K562 (cell line): ENCODE data around the gene ELAVL3. TPM values are rescaled to one million over a fixed set of nuclear protein-coding genes. Genes with fewer than 3 reads are reported as not detected.

Experiments used
- FOXK2 ChIP-seq, 2 experiments: fragments of 450-650 bp; IDR thresholded peaks in 1 of 2; conservative IDR thresholded peaks in 1 of 2; 2 replicates each; pipeline ENCODE4 v1.6.1; 2016; ENCODE audit warnings: low read depth in 2 of 2, mild to moderate bottlenecking in 1 of 2
- JUND ChIP-seq, 2 experiments: IDR thresholded peaks; 2 replicates in 1 of 2; 3 replicates in 1 of 2; pipeline ENCODE4 v1.6.1; 2011; ENCODE audit warnings: borderline replicate concordance in 2 of 2, low read depth in 2 of 2, low read length in 2 of 2, improper control_type of control experiment in 1 of 2, missing biosample characterization in 1 of 2, missing genetic modification characterization in 1 of 2, missing genetic modification reagents in 1 of 2
- MBD2 ChIP-seq: sonication (generic); IDR thresholded peaks from 2 replicates; pipeline ENCODE4 v1.6.1; 2016; ENCODE audit warnings: low read depth, borderline replicate concordance
- NFE2L1 ChIP-seq: fragments of 450-650 bp; IDR thresholded peaks from 2 replicates; pipeline ENCODE4 v1.6.1; 2016; ENCODE audit warnings: missing genetic modification characterization, low read depth, mild to moderate bottlenecking, missing compliant biosample characterization, moderate library complexity, borderline replicate concordance
- NR2F6 ChIP-seq: fragments of 450-650 bp; formaldehyde crosslinking; IDR thresholded peaks from 2 replicates; pipeline ENCODE4 v1.4.0; 2020; ENCODE audit warnings: mild to moderate bottlenecking
- RBM15 ChIP-seq: fragments of 200-400 bp; formaldehyde crosslinking; IDR thresholded peaks from 2 replicates; pipeline ENCODE4 v1.6.1; 2018; ENCODE audit warnings: mild to moderate bottlenecking, low read length, moderate library complexity; ENCODE audit not compliant: insufficient read depth
- RBM39 ChIP-seq: fragments of 200-400 bp; formaldehyde crosslinking; optimal IDR thresholded peaks from 2 replicates; pipeline ENCODE3; 2018; ENCODE audit warnings: low read depth, low read length
- SREBF1 ChIP-seq: fragments of 150-350 bp; IDR thresholded peaks from 2 replicates; pipeline ENCODE4 v1.6.1; 2014; ENCODE audit warnings: antibody characterized with exemption, low read depth, low read length, borderline replicate concordance
- SRSF9 ChIP-seq: fragments of 200-400 bp; formaldehyde crosslinking; IDR thresholded peaks from 2 replicates; pipeline ENCODE4 v1.6.1; 2017; ENCODE audit warnings: low read depth, low read length, borderline replicate concordance
- SUPT5H ChIP-seq: fragments of 450-650 bp; IDR thresholded peaks from 2 replicates; pipeline ENCODE4 v1.6.1; 2016
- TAF7 ChIP-seq: fragments of 450-650 bp; IDR thresholded peaks from 2 replicates; pipeline ENCODE4 v1.6.1; 2016; ENCODE audit warnings: missing genetic modification characterization, missing compliant biosample characterization
- XRCC3 ChIP-seq: fragments of 450-650 bp; IDR thresholded peaks from 2 replicates; pipeline ENCODE4 v1.6.1; 2017; ENCODE audit warnings: mild to moderate bottlenecking, moderate library complexity
- polyA plus RNA-seq, 8 experiments: library from polyadenylated mRNA; depleted of rRNA in 4 of 8; stranded (reverse) in 5 of 8; unstranded in 3 of 8; fragments of >200 nt; fragmentation: Nextera tagmentation in 2 of 8; fragmentation: Illumina TruSeq in 1 of 8; extraction: Ambion mirVana in 2 of 8; extraction: Trizol in 1 of 8; gene quantifications; 2 replicates each; pipeline versions ENCODE4 v1.2.1 to v1.2.3, GENCODE V29; 2011 to 2014; ENCODE audit warnings: inconsistent platforms in 1 of 8, missing spikeins in 1 of 8
- total RNA-seq, 7 experiments: library from RNA; depleted of rRNA in 6 of 7; stranded (reverse); fragments of >200 nt in 6 of 7; fragmentation: Illumina TruSeq in 2 of 7; extraction: Trizol in 2 of 7; gene quantifications; 2 replicates each; pipeline versions ENCODE4 v1.2.1 to v1.2.3, GENCODE V29; 2011 to 2021; ENCODE audit warnings: low replicate concordance in 1 of 7
- TF ChIP-seq, protein P1 (sequence below): fragments of 450-650 bp; formaldehyde crosslinking; IDR thresholded peaks from 2 replicates; pipeline ENCODE4 v1.4.0; 2022; ENCODE audit warnings: missing genetic modification characterization
- TF ChIP-seq, protein P2 (sequence below): fragments of 450-650 bp; formaldehyde crosslinking; IDR thresholded peaks from 2 replicates; pipeline ENCODE4 v1.4.0; 2022; ENCODE audit warnings: missing genetic modification characterization
- TF ChIP-seq, protein P3 (sequence below), 2 experiments: fragments of 450-650 bp in 1 of 2; sonication (generic) in 1 of 2; formaldehyde crosslinking in 1 of 2; IDR thresholded peaks in 1 of 2; conservative IDR thresholded peaks in 1 of 2; 2 replicates each; pipeline versions ENCODE4 v1.6.1 to v1.8.1; 2016 to 2023; ENCODE audit warnings: mild to moderate bottlenecking in 2 of 2, moderate library complexity in 2 of 2, inconsistent platforms in 1 of 2, missing genetic modification reagents in 1 of 2
- TF ChIP-seq, protein P4 (sequence below): fragments of 450-650 bp; IDR thresholded peaks from 2 replicates; pipeline ENCODE4 v1.7.0; 2016; ENCODE audit warnings: borderline replicate concordance
- TF ChIP-seq, protein P5 (sequence below): sonication (generic); formaldehyde crosslinking; IDR thresholded peaks from 2 replicates; pipeline ENCODE4 v1.8.0; 2022; ENCODE audit warnings: missing genetic modification reagents, mild to moderate bottlenecking, borderline replicate concordance

The ELAVL3 gene
- total and polyA plus RNA-seq, 9 of the 15 experiments (the other 6 are each of a cell fraction or from before 2014, with no cell fraction given), result not detected

DNA sequence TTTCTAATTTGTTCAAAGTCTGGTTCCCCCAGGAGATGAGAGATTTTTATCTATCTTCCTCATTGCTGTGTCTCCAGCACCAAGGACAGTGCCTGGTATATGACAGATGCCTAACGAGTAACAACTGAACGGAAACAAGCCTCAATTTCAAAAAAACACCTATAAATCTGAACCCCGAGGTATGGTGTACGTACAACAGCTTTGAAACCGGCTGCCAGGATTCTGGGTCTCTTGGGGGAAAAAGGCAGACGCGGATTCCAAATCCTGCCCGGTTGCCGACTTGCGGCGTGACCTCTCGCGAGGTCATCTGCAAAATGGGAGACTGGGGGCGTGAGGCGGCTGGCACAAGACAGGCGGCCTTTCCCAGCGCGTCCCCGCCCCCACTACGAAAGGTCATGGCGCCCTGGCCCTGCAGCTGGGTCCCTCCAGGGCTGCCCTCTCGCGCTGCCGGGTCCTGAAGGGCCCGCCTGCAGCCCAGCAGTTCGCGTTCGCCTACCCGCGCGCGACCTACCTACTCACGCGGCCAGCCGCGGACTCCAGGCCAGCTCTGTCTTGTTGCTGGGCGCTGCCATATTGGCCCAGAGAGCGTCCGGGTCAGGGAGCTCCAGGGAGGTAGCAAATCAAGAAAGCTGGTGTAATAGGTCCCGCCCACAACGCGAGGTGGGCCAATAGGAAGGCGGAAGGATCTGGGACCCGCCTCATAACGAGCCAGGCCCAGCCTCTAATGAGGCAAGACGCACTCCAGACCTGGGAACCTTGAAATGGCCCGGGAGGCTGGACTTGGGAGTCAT is 47.9 kb upstream of the ELAVL3 start, which contains the start of gene ECSIT (continued):
- TF ChIP-seq, protein P1, sequence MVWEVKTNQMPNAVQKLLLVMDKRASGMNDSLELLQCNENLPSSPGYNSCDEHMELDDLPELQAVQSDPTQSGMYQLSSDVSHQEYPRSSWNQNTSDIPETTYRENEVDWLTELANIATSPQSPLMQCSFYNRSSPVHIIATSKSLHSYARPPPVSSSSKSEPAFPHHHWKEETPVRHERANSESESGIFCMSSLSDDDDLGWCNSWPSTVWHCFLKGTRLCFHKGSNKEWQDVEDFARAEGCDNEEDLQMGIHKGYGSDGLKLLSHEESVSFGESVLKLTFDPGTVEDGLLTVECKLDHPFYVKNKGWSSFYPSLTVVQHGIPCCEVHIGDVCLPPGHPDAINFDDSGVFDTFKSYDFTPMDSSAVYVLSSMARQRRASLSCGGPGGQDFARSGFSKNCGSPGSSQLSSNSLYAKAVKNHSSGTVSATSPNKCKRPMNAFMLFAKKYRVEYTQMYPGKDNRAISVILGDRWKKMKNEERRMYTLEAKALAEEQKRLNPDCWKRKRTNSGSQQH (CRISPR knock-in tag), result no peak
- TF ChIP-seq, protein P2, sequence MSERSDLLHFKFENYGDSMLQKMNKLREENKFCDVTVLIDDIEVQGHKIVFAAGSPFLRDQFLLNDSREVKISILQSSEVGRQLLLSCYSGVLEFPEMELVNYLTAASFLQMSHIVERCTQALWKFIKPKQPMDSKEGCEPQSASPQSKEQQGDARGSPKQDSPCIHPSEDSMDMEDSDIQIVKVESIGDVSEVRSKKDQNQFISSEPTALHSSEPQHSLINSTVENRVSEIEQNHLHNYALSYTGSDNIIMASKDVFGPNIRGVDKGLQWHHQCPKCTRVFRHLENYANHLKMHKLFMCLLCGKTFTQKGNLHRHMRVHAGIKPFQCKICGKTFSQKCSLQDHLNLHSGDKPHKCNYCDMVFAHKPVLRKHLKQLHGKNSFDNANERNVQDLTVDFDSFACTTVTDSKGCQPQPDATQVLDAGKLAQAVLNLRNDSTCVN (CRISPR knock-in tag), result no peak
- peak; percentile 2; the same call in 1 of the 2 replicates for TF ChIP-seq JUND (IDR thresholded peaks at IDR 0.05; ENCODE audit: borderline replicate concordance, low read depth, low read length)
- 0 out of 3 replicates have a peak, but pooled peaks have one; percentile 11 for TF ChIP-seq JUND (tag; IDR thresholded peaks at IDR 0.05; ENCODE audit: borderline replicate concordance, low read depth, low read length)
- TF ChIP-seq, protein P3, sequence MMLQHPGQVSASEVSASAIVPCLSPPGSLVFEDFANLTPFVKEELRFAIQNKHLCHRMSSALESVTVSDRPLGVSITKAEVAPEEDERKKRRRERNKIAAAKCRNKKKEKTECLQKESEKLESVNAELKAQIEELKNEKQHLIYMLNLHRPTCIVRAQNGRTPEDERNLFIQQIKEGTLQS (IDR thresholded peaks at IDR 0.05), result no peak
- TF ChIP-seq, protein P3 (CRISPR knock-in tag; conservative IDR thresholded peaks at IDR 0.05), result peak; percentile 67; the same call in 1 of the 2 replicates
- TF ChIP-seq FOXK2 (conservative IDR thresholded peaks at IDR 0.05 in 1 of 2, IDR thresholded peaks at IDR 0.05 in 1 of 2; ENCODE audit: low read depth in 2 of 2), result peak; percentile 78 to 80; a peak in 2 of 4 replicates
- no peak for TF ChIP-seq SRSF9
- TF ChIP-seq RBM15, result no peak
- no peak for TF ChIP-seq RBM39
- TF ChIP-seq, protein P4, sequence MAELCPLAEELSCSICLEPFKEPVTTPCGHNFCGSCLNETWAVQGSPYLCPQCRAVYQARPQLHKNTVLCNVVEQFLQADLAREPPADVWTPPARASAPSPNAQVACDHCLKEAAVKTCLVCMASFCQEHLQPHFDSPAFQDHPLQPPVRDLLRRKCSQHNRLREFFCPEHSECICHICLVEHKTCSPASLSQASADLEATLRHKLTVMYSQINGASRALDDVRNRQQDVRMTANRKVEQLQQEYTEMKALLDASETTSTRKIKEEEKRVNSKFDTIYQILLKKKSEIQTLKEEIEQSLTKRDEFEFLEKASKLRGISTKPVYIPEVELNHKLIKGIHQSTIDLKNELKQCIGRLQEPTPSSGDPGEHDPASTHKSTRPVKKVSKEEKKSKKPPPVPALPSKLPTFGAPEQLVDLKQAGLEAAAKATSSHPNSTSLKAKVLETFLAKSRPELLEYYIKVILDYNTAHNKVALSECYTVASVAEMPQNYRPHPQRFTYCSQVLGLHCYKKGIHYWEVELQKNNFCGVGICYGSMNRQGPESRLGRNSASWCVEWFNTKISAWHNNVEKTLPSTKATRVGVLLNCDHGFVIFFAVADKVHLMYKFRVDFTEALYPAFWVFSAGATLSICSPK, result no peak
- TF ChIP-seq MBD2, result peak; percentile 86
- TF ChIP-seq XRCC3, result no peak
- TF ChIP-seq SREBF1, result no peak
- TF ChIP-seq TAF7, result 0 out of 2 replicates have a peak, but pooled peaks have one; percentile 39
- no peak for TF ChIP-seq NR2F6
- TF ChIP-seq SUPT5H, result peak; percentile 79
- TF ChIP-seq, protein P5, sequence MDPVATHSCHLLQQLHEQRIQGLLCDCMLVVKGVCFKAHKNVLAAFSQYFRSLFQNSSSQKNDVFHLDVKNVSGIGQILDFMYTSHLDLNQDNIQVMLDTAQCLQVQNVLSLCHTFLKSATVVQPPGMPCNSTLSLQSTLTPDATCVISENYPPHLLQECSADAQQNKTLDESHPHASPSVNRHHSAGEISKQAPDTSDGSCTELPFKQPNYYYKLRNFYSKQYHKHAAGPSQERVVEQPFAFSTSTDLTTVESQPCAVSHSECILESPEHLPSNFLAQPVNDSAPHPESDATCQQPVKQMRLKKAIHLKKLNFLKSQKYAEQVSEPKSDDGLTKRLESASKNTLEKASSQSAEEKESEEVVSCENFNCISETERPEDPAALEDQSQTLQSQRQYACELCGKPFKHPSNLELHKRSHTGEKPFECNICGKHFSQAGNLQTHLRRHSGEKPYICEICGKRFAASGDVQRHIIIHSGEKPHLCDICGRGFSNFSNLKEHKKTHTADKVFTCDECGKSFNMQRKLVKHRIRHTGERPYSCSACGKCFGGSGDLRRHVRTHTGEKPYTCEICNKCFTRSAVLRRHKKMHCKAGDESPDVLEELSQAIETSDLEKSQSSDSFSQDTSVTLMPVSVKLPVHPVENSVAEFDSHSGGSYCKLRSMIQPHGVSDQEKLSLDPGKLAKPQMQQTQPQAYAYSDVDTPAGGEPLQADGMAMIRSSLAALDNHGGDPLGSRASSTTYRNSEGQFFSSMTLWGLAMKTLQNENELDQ (CRISPR knock-in tag), result no peak
- TF ChIP-seq NFE2L1 (tag), result no peak
